ENCODE measurements around the gene TRIM49D1.
"Not testable (repeated sequence)": the region's sequence is repeated elsewhere in the genome, so short reads cannot be mapped to it uniquely, and the experiment has no call there.

TRIM49D1 gene

DNA sequence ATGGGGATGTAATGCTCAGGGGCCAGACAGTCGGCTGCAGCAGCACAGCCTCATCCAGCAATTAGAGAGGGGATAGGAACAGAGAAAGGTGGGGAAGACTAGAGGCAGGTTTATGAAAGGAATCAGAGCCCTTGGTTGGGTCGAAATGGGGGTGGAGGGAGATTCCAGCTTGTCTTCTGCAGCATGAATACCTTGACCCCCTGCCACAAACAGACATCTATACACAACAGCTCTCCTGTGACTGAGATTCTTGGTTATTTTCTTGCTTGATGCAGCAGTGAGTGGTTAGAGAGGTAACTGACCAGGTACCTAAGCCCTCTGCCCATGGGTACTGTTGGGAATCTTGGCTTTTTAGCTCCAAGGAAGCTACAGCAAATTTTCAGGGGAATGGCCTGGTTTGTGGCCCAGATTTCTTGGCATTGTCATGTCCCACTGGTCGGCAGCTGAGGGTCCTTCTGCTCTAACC is at the start of gene TRIM49D1:
Gene TRIM49D1 (minus strand): TSS at position 51 of the 466 bp plus-strand sequence. CDS start 4,535 bp downstream, outside the sequence.
- no peak for DNase-seq (ENCODE audit: low read depth, low spot score)

DNA sequence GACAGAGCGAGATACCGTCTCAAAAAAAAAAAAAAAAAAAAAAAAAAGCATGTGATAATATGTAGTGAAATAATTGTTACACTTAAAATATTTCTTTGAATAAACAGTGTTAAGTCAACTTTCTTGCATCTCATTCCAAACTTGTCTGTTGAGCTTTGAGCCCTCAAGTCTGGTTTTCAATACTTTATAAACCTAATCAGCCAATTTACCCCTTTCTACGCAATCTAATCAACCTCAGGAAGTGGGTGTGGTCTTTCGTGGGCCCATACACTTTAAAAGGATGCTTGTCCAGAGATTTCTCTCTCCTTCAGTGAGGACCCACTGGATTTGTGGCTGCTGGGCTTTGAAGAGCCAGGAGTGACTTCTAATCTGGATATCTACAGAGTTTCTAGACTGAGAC is 43.7 kb upstream of the TRIM49D1 start, which contains the start of gene TRIM64:
Gene TRIM64 (plus strand): TSS at position 301 of the 400 bp plus-strand sequence. CDS start 2,467 bp downstream, outside the sequence.
- DNase-seq (ENCODE audit: low read depth, low spot score), result not testable (repeated sequence)

DNA sequence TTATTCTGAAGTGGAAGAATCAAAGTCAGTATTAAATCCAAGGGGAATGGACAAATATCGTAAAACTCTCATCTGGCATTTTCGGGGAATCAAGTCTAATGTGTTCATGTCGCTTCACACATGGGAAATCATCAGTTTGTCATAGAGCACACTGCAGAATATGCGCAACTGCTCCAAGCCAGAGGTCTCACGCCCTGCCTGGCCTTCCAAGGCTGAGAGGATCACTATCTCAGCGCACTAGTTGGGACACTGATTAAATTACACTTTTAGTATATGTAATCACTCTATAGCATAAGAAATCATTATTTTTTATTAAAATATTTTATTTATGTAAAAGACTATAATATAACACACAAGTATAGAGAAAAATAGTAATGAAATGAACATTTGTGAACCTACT is 38.8 kb upstream of the TRIM49D1 start:
- not testable (repeated sequence) for DNase-seq (ENCODE audit: low read depth, low spot score)

GRCh38 chr11:89923764-89924163 is 1.7 kb upstream of the TRIM49D1 start, which contains the start of gene TRIM49D2:
Gene TRIM49D2, plus strand, starts transcription at chr11:89924064. Its CDS starts 2,698 bp downstream, at chr11:89926762.
- not testable (repeated sequence) for DNase-seq (ENCODE audit: low read depth, low spot score)

GRCh38 chr11:89900809-89901208 is 21.2 kb downstream of the TRIM49D1 start:
- not testable (repeated sequence) for DNase-seq (ENCODE audit: low read depth, low spot score)

GRCh38 chr11:89893245-89893644 is 28.8 kb downstream of the TRIM49D1 start:
- DNase-seq (ENCODE audit: low read depth, low spot score), result not testable (repeated sequence)

GRCh38 chr11:89877511-89877910 is 44.5 kb downstream of the TRIM49D1 start:
- DNase-seq (ENCODE audit: low read depth, low spot score), result not testable (repeated sequence)

DNA sequence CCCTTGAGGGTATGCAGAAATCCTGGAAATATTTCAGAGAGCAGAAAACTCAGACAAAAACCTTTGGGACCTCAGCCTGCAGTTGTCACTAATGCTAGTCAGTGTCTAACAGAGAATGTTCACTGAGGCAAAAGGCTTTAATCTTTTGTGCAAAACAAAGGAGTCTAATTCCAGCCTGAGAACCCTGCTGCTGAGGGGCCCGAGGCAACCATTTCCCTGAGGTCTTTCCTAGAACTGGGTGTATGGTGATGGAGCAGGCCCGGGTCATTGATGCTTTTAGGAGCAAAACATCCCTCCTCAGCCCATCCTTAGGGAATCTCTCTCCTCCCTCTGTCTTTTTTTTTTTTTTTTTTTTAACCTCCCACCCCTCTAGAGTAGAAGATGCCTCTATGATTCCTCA is 49.5 kb downstream of the TRIM49D1 start:
- peak; percentile 22 for DNase-seq (ENCODE audit: low read depth, low spot score)

DNA sequence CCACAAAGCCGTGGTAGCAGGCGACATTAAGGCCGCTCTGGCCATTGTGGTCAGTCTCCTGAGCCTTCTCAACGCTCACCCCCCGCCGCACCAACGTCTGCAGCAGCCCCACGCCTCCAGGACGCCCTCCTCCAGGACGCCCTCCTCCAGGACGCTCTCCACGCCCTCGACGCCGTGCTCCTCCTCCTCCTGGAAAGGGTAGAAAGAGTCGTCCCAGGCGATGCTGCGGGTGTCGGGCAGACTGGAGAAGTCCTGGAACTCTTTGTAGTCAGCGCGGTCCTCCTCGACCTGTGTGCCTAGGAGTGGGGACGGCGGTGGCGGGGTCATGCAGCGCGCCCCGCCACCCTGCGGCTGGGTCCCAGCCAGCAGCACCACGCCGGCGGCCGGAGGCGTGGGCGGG is 56.8 kb downstream of the TRIM49D1 start:
- DNase-seq (ENCODE audit: low read depth, low spot score), result not testable (repeated sequence)

GRCh38 chr11:89863906-89864704 is 57.9 kb downstream of the TRIM49D1 start:
- peak; percentile 0 for DNase-seq (ENCODE audit: low read depth, low spot score)

Measured in ELF-1 (cell line).